OCI-LY3 (cell line): ENCODE data around the gene XXYLT1.

Source experiments
- EZH2phosphoT487 ChIP-seq: fragments of 200-600 bp; shearing (Covaris generic); IDR thresholded peaks from 2 replicates; pipeline ENCODE4 v1.6.1; 2018; ENCODE audit warnings: antibody characterized with exemption, mixed run types, low read depth
- TF ChIP-seq, protein P1 (sequence below): fragments of 200-600, 300-600 bp; sonication (generic); IDR thresholded peaks from 2 replicates; pipeline ENCODE4 v1.5.1; 2014; ENCODE audit warnings: antibody characterized with exemption, low read length, low read depth

DNA sequence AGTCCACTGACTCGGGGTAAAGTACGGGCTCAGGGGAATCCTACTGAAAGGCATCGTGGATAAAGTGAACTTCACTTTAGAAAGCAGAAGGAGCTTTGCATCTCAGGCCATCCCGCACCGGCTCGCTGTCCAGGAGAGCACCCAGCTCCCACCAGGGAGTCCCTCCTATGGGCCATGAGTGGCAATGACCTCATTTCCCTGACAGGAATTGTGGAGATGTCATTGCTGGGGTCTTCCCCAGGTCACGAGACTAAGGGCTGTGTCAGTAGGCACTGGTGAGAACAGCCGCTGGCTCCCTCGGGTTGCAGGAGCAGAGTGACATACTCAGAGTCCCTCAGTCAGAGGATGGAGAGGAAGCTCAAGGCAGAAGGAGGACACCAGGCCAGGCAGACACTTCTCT is 97.3 kb downstream of the XXYLT1 start:
- TF ChIP-seq, protein P1, sequence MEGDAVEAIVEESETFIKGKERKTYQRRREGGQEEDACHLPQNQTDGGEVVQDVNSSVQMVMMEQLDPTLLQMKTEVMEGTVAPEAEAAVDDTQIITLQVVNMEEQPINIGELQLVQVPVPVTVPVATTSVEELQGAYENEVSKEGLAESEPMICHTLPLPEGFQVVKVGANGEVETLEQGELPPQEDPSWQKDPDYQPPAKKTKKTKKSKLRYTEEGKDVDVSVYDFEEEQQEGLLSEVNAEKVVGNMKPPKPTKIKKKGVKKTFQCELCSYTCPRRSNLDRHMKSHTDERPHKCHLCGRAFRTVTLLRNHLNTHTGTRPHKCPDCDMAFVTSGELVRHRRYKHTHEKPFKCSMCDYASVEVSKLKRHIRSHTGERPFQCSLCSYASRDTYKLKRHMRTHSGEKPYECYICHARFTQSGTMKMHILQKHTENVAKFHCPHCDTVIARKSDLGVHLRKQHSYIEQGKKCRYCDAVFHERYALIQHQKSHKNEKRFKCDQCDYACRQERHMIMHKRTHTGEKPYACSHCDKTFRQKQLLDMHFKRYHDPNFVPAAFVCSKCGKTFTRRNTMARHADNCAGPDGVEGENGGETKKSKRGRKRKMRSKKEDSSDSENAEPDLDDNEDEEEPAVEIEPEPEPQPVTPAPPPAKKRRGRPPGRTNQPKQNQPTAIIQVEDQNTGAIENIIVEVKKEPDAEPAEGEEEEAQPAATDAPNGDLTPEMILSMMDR: no peak
- TF ChIP-seq EZH2phosphoT487: no peak
